Measurements from ENCODE around the gene CD8B2. TPM values are rescaled to one million over a fixed set of nuclear protein-coding genes. Genes with fewer than 3 reads are reported as not detected.
"Not testable (repeated sequence)": the region's sequence is repeated elsewhere in the genome, so short reads cannot be mapped to it uniquely, and the experiment has no call there.

Gene CD8B2
- total and polyA plus RNA-seq, 4 donors = 0.28 to 0.89 (median 0.49) TPM

DNA sequence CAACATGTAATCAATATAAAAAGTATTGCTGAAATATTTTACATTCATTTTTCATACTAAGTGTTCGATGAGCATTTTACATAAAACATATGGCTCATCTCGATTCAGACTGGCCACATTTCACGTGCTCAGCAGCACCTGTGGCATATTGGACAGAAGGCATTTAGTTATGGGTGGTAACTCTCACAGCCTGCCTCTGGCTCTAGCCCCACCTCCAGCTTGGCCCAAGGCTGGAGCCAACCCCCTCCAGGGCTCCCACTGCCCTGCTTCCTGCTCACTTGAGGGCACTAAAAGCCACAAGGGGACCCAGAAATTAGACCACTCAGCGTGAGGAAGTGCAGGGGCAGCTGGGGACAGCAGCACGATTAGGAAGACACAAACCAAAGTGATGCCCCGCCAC, 5.2 kb downstream of the CD8B2 start:
- not testable (repeated sequence) for H3K4me1 ChIP-seq (ENCODE audit: control insufficient read depth, insufficient read depth, low read length); DNase-seq (ENCODE audit: low read depth in 4 of 6, low spot score in 6 of 6); H3K36me3 ChIP-seq (ENCODE audit: control insufficient read depth, insufficient read depth, low read length); H3K4me3 ChIP-seq (ENCODE audit: low read depth, low read length); H3K9me3 ChIP-seq (ENCODE audit: control insufficient read depth, insufficient read depth, low read length); H3K27ac ChIP-seq (ENCODE audit: low read depth, low read length); H3K27me3 ChIP-seq (ENCODE audit: control insufficient read depth, insufficient read depth, low read length)
- WGBS (ENCODE audit: insufficient coverage) = 54% methylated on average over 3 of the region's 6 CpGs

DNA sequence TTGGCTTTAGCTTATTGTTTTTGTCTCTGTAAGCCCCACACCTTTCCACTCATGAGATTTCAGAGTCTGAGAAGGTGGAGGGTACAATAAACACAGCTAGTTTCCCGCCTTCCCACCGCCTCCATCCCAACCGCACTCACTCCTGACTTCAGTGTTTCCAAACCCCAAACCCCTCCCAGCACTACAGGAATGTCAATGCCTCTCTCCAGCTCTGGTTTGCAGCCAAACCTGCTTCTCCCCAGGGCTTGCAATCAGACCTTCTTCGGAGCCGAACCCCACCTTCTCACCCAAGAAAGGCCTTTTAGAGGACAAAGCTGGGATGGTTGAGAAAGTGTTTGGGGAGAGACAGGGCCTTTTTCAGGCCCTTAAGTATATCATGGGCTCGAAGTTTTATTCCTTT, 5.7 kb downstream of the CD8B2 start:
- H3K27ac ChIP-seq (ENCODE audit: low read depth, low read length); H3K27me3 ChIP-seq (ENCODE audit: control insufficient read depth, insufficient read depth, low read length); H3K4me1 ChIP-seq (ENCODE audit: control insufficient read depth, insufficient read depth, low read length); H3K4me3 ChIP-seq (ENCODE audit: low read depth, low read length); H3K36me3 ChIP-seq (ENCODE audit: control insufficient read depth, insufficient read depth, low read length); H3K9me3 ChIP-seq (ENCODE audit: control insufficient read depth, insufficient read depth, low read length): not testable (repeated sequence)
- peak in 1 of 6 donors; percentile 8 for DNase-seq (ENCODE audit: low read depth in 4 of 6, low spot score in 6 of 6)
- 62% methylated on average over 3 of the region's 6 CpGs for WGBS (ENCODE audit: insufficient coverage)

GRCh38 chr2:106498549-106498948, 11.4 kb downstream of the CD8B2 start:
- not testable (repeated sequence) for H3K4me3 ChIP-seq (ENCODE audit: low read depth, low read length); H3K27me3 ChIP-seq (ENCODE audit: control insufficient read depth, insufficient read depth, low read length); H3K27ac ChIP-seq (ENCODE audit: low read depth, low read length); H3K36me3 ChIP-seq (ENCODE audit: control insufficient read depth, insufficient read depth, low read length); DNase-seq (ENCODE audit: low read depth in 4 of 6, low spot score in 6 of 6); H3K9me3 ChIP-seq (ENCODE audit: control insufficient read depth, insufficient read depth, low read length); H3K4me1 ChIP-seq (ENCODE audit: control insufficient read depth, insufficient read depth, low read length)
- 88% methylated on average over 1 of the region's 1 CpG for WGBS (ENCODE audit: insufficient coverage)

DNA sequence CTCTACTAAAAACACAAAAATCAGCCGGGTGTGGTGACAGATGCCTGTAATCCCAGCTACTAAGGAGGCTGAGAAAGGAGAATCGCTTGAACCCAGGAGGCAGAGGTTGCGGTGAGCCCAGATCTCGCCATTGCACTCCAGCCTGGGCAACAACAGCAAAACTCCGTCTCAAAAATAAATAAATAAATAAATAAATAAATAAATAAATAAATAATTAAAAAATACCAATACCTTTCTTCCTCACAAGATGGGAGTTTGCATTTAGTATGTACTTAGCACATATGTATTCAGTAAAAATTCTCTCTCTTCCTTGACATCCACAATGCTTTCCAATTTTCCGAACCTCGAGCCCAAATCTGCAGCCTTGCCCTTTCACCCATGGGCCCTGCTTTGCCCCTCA, 13.2 kb downstream of the CD8B2 start:
- H3K9me3 ChIP-seq (ENCODE audit: control insufficient read depth, insufficient read depth, low read length); H3K4me1 ChIP-seq (ENCODE audit: control insufficient read depth, insufficient read depth, low read length); H3K36me3 ChIP-seq (ENCODE audit: control insufficient read depth, insufficient read depth, low read length); H3K27me3 ChIP-seq (ENCODE audit: control insufficient read depth, insufficient read depth, low read length); H3K27ac ChIP-seq (ENCODE audit: low read depth, low read length); DNase-seq (ENCODE audit: low read depth in 4 of 6, low spot score in 6 of 6); H3K4me3 ChIP-seq (ENCODE audit: low read depth, low read length): not testable (repeated sequence)
- no CpG with 5 or more reads among the region's 7 CpGs for WGBS (ENCODE audit: insufficient coverage)

GRCh38 chr2:106502351-106502750, 15.2 kb downstream of the CD8B2 start:
- 97% methylated on average over 4 of the region's 8 CpGs for WGBS (ENCODE audit: insufficient coverage)
- not testable (repeated sequence) for H3K27me3 ChIP-seq (ENCODE audit: control insufficient read depth, insufficient read depth, low read length); DNase-seq (ENCODE audit: low read depth in 4 of 6, low spot score in 6 of 6); H3K36me3 ChIP-seq (ENCODE audit: control insufficient read depth, insufficient read depth, low read length); H3K4me1 ChIP-seq (ENCODE audit: control insufficient read depth, insufficient read depth, low read length); H3K27ac ChIP-seq (ENCODE audit: low read depth, low read length); H3K4me3 ChIP-seq (ENCODE audit: low read depth, low read length); H3K9me3 ChIP-seq (ENCODE audit: control insufficient read depth, insufficient read depth, low read length)

DNA sequence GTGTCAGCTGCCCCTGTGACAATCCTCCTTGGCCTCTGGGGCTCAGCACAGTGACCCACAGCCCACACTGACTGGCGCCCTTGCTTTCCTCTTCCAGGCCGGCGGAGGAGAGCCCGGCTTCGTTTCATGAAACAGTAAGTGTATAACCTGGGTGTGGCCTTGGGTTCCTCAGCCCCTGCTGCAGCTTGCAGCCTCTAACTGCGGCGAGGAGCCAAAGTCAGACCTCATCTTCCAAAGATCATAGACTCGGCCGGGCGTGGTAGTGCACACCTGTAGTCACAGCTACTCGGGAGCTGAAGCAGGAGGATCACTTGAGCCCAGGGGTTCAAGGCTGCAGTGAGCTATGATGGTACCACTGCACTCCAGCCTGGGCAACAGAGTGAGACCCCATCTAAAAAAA, 17.0 kb downstream of the CD8B2 start:
- not testable (repeated sequence) for H3K4me1 ChIP-seq (ENCODE audit: control insufficient read depth, insufficient read depth, low read length); H3K36me3 ChIP-seq (ENCODE audit: control insufficient read depth, insufficient read depth, low read length); H3K9me3 ChIP-seq (ENCODE audit: control insufficient read depth, insufficient read depth, low read length); H3K27ac ChIP-seq (ENCODE audit: low read depth, low read length); H3K27me3 ChIP-seq (ENCODE audit: control insufficient read depth, insufficient read depth, low read length); DNase-seq (ENCODE audit: low read depth in 4 of 6, low spot score in 6 of 6); H3K4me3 ChIP-seq (ENCODE audit: low read depth, low read length)
- 90% methylated on average over 2 of the region's 11 CpGs for WGBS (ENCODE audit: insufficient coverage)

DNA sequence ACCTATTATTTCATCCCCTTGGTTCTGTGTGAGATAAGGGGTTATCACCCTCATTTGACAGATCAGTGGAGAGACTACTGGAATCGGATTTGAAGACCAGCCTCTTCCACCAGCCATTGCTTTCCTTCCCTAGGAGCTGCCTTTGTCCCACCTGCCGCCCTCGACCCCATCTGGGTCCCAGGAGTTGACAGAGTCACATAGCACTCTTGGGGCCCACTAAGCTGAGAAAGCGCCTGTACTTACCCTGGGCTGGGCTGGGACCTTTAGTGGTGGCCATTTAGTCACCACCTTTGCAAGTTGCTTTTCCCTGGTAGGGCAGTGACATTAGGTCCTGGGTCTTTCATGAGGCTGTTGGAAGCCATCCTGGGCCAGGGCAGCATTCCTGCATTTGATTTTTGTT, 17.6 kb downstream of the CD8B2 start:
- 94% methylated on average over 4 of the region's 4 CpGs for WGBS (ENCODE audit: insufficient coverage)
- H3K27ac ChIP-seq (ENCODE audit: low read depth, low read length); H3K4me1 ChIP-seq (ENCODE audit: control insufficient read depth, insufficient read depth, low read length); H3K36me3 ChIP-seq (ENCODE audit: control insufficient read depth, insufficient read depth, low read length); H3K27me3 ChIP-seq (ENCODE audit: control insufficient read depth, insufficient read depth, low read length); H3K4me3 ChIP-seq (ENCODE audit: low read depth, low read length); H3K9me3 ChIP-seq (ENCODE audit: control insufficient read depth, insufficient read depth, low read length); DNase-seq (ENCODE audit: low read depth in 4 of 6, low spot score in 6 of 6): not testable (repeated sequence)

DNA sequence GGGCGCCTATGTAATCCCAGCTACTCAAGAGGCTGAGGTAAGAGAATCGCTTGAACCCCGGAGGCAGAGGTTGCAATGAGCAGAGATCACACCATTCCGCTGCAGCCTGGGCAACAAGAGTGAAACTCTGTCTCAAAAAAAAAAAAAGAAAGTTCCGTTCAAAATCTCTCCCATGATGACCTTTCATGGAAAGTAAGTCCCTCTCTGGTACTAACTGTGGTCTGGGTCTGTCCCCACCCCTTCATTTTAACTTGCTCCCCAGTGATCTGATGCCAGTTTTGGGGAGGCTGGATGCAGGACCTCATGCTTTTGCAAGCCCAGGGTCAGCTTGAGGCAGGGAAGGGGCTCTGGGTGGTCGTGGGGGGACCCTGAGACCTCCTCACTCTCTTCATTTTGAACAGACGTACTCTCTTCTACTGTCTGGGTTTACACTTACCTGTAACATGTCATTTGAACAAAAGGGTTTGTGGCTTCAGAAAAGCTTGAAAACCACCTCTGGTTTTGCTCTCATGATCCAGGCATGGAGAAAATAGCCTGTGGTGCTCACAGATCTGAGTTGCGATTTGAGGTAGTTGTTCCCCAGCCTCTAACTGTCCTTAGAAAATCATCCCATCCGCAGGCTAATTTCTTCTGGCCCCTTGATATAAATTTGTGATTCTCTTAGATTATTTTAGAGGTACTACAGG, 19.0 kb downstream of the CD8B2 start:
- H3K36me3 ChIP-seq (ENCODE audit: control insufficient read depth, insufficient read depth, low read length); H3K27me3 ChIP-seq (ENCODE audit: control insufficient read depth, insufficient read depth, low read length); H3K27ac ChIP-seq (ENCODE audit: low read depth, low read length); DNase-seq (ENCODE audit: low read depth in 4 of 6, low spot score in 6 of 6); H3K4me1 ChIP-seq (ENCODE audit: control insufficient read depth, insufficient read depth, low read length); H3K4me3 ChIP-seq (ENCODE audit: low read depth, low read length); H3K9me3 ChIP-seq (ENCODE audit: control insufficient read depth, insufficient read depth, low read length): not testable (repeated sequence)
- WGBS (ENCODE audit: insufficient coverage) = no CpG with 5 or more reads among the region's 9 CpGs

DNA sequence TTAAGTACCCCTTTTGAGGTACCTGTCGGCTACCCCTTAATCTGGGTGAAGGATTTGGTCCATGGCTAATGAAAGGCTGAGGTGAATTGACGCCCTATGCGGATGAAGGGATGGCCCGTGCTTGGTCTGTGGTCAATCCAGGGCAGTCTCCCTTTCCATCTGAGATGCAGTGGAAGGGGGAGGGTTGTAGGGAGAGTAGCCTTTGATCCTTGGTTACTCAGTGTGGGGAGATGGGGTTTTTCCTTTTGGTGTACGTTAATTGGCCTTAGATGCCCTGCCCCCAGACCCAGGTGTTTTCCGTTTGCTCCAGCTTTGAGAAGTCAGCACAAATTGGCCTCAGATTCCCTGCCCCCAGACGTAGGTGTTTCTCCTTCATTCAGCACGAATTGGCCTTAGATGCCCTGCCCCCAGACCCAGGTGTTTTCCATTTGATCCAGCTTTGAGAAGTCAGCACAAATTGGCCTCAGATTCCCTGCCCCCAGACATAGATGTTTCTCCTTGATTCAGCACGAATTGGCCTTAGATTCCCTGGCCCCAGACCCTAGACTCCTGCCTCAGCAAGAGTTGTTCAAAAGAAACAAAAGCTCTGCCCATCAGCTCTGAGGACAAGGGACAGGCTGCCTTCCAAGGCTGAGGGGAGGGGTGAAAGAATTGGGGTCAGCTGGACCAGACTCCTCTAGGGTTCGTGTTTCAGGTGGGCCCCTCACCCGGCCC, 21.7 kb downstream of the CD8B2 start:
- not testable (repeated sequence) for H3K4me1 ChIP-seq (ENCODE audit: control insufficient read depth, insufficient read depth, low read length); H3K36me3 ChIP-seq (ENCODE audit: control insufficient read depth, insufficient read depth, low read length); H3K27ac ChIP-seq (ENCODE audit: low read depth, low read length); H3K27me3 ChIP-seq (ENCODE audit: control insufficient read depth, insufficient read depth, low read length); DNase-seq (ENCODE audit: low read depth in 4 of 6, low spot score in 6 of 6); H3K4me3 ChIP-seq (ENCODE audit: low read depth, low read length); H3K9me3 ChIP-seq (ENCODE audit: control insufficient read depth, insufficient read depth, low read length)
- WGBS (ENCODE audit: insufficient coverage) = 81% methylated on average over 5 of the region's 11 CpGs

- not testable (repeated sequence) for DNase-seq (ENCODE audit: low read depth in 4 of 6, low spot score in 6 of 6); H3K4me1 ChIP-seq (ENCODE audit: control insufficient read depth, insufficient read depth, low read length); H3K27ac ChIP-seq (ENCODE audit: low read depth, low read length); H3K4me3 ChIP-seq (ENCODE audit: low read depth, low read length); H3K9me3 ChIP-seq (ENCODE audit: control insufficient read depth, insufficient read depth, low read length); H3K27me3 ChIP-seq (ENCODE audit: control insufficient read depth, insufficient read depth, low read length); H3K36me3 ChIP-seq (ENCODE audit: control insufficient read depth, insufficient read depth, low read length)
- no CpG with 5 or more reads among the region's 6 CpGs for WGBS (ENCODE audit: insufficient coverage)
These were observed 22.2 kb downstream of the CD8B2 start for GRCh38 chr2:106509374-106509770.

Data from spinal cord (tissue), 10 donors.